Measurements from ENCODE around the gene CBFA2T3.

The CBFA2T3 gene

GRCh38 chr16:88968589-88969280 is 8.3 kb downstream of the CBFA2T3 start:
- no peak overlapping the region for H3K4me3 ChIP-seq (ENCODE audit: low read depth, low read length)
- TF ChIP-seq CTCF (IDR thresholded peaks at IDR 0.05; ENCODE audit: control insufficient read depth, extremely low read depth, insufficient read depth) = no peak
- DNase-seq (ENCODE audit: low read depth) = no peak

DNA sequence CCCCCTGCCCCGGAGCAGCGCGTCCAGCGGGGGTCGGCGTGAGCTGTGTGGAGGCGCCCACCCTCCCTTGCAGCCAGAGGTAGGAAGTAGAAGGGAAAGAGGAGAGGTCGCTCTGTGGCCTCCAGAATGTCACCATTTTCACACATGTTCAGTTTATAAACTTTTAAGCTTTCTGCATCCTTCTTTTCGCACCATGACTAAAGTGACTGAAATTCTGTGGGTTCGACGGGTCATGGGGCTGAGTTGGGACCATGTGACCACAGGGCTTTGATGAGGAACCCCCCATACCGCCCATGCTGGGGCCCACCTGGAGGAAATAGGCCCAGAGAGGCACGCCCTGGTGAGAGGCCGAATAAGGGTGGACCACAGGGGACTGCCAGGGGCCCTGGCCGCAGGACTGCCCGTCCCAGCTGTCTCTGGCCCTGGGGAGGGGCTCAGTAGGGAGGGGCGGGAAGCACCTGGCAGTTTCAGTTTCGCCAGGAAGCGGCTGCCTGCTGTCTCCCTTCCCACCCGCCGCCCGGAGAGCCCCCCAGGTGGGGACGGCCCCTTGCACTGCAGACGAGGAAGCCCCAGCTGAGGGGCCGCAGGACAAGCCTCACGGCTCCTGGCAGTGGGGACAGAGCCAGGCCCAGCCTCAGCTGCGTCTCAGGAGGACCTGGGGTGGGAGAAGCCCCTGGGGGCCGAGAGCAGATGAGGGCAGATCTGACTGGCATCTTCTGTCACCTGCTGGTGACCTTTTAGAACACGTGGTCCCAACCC is 9.0 kb downstream of the CBFA2T3 start:
- no peak overlapping the region for H3K4me3 ChIP-seq (ENCODE audit: low read depth, low read length)
- no peak for DNase-seq (ENCODE audit: low read depth)
- TF ChIP-seq CTCF (IDR thresholded peaks at IDR 0.05; ENCODE audit: control insufficient read depth, extremely low read depth, insufficient read depth) = no peak

GRCh38 chr16:88966986-88967829 is 9.8 kb downstream of the CBFA2T3 start:
- TF ChIP-seq CTCF (IDR thresholded peaks at IDR 0.05; ENCODE audit: control insufficient read depth, extremely low read depth, insufficient read depth) = no peak
- no peak for DNase-seq (ENCODE audit: low read depth)
- no peak overlapping the region for H3K4me3 ChIP-seq (ENCODE audit: low read depth, low read length)

DNA sequence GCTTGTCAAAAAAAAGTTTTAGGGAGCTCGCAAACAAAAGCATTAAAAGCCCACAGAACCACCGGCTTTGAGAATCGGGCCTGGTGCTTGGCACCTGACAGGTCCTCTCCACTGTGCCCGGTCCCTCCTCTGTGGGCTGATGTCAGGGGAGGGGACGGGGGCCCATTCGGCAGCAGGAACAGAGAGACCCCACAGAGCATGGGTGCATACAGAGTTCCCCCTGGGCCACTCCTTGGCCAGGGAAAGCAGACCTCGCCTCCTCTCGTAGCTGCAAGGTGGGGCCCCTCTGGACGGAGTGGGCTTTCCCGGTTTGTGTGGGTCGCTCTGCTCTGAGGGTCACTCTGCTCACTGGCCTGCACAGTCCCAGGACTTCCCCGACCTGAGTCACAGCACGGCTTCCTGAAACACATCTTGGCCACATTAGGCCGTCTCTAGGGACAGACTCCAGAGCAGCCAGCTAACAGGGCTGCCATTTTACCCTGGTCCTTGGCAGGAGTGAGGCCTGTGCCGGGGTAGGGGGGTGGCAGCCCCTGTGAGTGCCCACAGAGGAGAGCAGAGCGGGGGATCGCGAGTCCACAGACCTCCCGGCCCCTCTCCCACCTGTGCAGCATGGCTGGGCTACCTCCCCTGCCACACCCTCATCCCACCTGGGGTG is 11.1 kb downstream of the CBFA2T3 start:
- no peak for TF ChIP-seq CTCF (IDR thresholded peaks at IDR 0.05; ENCODE audit: control insufficient read depth, extremely low read depth, insufficient read depth)
- no peak for DNase-seq (ENCODE audit: low read depth)
- no peak overlapping the region for H3K4me3 ChIP-seq (ENCODE audit: low read depth, low read length)

DNA sequence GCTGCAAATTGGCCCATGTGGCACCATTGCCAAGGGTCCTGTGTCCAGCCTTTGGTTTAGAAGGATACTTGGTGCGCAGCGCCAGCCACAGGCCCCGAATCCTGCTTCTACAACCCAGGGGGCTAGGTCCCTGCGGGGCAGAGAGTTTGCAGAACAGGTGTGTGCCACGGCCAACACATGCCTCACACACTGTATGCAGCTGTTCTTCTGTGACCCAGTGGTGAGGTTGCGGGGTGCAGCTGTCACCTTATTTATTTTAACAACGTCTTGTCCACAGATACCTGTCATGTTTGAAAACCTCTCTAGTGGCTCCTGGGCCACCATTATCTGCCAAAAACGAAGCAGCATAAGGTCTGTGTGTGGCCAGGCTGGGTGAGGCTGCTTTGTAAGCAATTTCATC is 11.6 kb downstream of the CBFA2T3 start:
- DNase-seq (ENCODE audit: low read depth) = no peak
- no peak overlapping the region for H3K4me3 ChIP-seq (ENCODE audit: low read depth, low read length)
- TF ChIP-seq CTCF (IDR thresholded peaks at IDR 0.05; ENCODE audit: control insufficient read depth, extremely low read depth, insufficient read depth) = no peak

GRCh38 chr16:88964636-88965035 is 12.4 kb downstream of the CBFA2T3 start:
- H3K4me3 ChIP-seq (ENCODE audit: low read depth, low read length) = no peak overlapping the region
- DNase-seq (ENCODE audit: low read depth) = no peak
- TF ChIP-seq CTCF (IDR thresholded peaks at IDR 0.05; ENCODE audit: control insufficient read depth, extremely low read depth, insufficient read depth) = no peak

All from LNCaP clone FGC (cell line).